Measurements from ENCODE around the gene SFMBT1.

Gene SFMBT1

GRCh38 chr3:52915294-52915693, 130.6 kb downstream of the SFMBT1 start:
- DNase-seq = no peak

GRCh38 chr3:52912885-52913731, 132.8 kb downstream of the SFMBT1 start:
- no peak for DNase-seq

- DNase-seq = no peak
Measured at GRCh38 chr3:52910823-52911222, 135.1 kb downstream of the SFMBT1 start.

DNA sequence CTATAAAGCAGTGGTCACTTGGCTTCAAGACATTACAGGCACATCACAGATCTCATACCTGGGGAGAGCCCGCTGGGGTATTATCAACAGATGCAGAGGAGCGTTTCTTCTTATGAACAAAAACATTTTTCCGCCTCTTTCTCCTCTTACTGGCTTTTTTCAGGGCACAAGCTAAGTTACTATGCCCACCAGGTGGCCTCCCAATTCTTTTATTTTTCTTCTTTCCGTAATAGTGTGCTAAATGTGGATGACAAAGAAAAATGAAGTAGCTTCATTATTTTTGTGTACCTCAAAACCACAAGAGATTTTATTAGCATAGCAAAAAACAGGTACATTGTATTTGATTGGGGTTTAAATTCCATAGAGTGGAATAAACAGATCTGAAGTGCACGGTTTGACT, 138.4 kb downstream of the SFMBT1 start:
- DNase-seq = no peak

- no peak for DNase-seq
Measured at GRCh38 chr3:52904552-52904951, 141.3 kb downstream of the SFMBT1 start.

DNA sequence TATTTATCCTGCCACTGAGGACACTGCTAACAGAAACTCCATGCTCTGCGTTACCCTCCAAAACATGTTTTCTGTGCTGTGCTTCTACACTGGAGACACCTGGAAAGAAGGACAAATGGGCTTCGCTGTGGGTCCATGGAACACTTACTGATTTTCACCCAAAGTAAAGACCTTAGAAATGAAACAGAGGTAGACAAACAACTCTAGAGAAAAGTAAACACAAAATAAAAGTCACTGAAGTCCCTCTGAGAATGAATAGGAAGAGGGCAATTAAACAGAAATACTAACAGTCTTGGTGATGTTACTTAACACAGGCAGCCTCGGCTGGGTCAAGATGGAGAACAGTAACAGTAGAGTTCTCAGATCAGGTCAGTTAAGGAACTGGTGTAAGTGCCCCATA, 141.9 kb downstream of the SFMBT1 start:
- no peak for DNase-seq

DNA sequence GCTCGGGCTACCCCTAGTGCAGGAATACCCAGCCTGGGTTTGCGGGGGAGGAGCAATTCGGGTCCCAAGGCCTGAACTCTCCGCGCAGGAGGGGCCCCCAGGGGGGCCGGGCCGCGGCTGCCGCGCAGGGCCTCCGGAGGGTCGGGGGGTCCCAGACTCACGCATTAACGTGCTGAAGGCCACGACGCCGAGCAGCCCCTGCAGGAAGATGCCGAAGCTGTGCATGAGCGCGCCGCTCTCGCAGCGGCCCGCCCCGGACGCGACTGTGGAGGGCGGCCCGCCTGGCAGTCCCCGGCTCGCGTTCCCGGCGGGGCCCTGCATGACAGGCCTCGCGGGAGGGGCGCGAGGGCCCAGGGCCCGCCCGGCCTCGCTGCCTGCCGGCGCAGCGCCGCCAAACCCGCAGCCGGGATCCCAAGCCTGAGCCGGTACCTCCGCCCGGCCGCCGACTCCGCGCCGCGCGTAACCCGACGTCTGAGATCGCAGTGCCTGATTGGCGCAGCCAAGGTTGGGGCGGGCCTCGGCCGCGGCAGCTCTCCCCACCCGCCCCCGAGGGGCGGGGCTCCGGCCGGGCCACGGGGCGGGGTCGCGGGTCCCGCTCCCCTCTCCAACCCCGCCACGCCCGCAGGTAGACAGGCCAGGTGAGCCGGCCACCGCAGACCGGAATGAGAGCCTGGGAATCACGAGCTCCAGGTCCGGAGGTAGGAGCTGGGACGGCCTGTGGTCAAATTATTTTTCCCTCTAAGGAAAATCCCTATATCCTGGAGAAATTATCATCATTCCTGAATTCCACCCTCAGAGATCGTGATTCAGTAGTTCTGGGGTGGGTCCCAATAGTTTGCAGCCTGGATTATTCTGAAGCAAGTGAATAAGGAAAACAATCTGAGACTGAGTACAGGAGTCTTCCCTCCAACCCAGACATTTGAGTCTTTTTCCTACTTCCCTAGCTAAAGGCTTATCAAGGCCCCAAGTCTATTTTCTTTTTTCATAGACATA, 148.4 kb downstream of the SFMBT1 start, which contains the start of gene STIMATE:
Gene STIMATE (minus strand): TSS at position 419 of the 993 bp plus-strand sequence. CDS start 98 bp downstream, at position 321.
- peak in 12 of 14 donors; percentile 34 to 86 (median 76) for DNase-seq

GRCh38 chr3:52896613-52897012, 149.3 kb downstream of the SFMBT1 start:
- no peak for DNase-seq

- no peak for DNase-seq
Measured at GRCh38 chr3:52896151-52896550, 149.7 kb downstream of the SFMBT1 start.

DNA sequence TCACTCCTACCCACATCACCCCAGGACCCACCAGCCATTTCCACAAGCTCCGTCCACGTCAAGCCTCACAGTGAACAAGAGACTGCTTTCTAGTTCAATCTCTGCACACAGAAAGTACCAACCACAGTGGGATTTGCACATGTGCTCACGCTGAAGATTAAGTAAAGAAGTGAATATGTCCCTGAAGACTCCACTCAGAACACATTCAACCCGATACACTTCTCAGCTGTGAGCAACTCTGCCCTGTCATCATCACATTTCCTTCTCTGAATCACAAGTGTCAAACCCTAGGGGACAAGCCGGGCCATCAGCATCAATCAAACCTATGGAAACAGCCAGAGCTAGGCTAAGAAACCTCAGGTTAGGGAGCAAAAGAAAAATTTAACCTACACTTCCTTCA, 150.5 kb downstream of the SFMBT1 start:
- DNase-seq = no peak

DNA sequence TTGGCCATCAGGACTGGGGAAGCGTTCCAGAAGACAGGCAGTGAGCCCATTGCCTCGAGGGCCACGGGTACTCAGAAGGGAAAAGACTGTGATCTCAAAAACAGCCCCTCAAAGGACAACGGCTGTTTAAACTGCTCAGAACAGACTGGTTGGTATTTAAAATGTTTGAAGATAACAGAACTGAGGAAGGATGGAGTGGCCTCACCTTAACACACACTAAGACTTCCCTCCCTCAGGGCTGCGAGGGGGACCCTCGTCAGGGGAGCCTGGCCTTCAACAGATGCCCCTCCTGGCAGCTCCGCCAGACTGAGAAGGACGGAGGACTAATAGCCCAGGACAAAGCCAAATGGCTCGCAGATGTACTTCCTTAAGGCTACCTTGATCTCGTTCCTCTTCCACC, 151.1 kb downstream of the SFMBT1 start:
- DNase-seq = no peak

DNA sequence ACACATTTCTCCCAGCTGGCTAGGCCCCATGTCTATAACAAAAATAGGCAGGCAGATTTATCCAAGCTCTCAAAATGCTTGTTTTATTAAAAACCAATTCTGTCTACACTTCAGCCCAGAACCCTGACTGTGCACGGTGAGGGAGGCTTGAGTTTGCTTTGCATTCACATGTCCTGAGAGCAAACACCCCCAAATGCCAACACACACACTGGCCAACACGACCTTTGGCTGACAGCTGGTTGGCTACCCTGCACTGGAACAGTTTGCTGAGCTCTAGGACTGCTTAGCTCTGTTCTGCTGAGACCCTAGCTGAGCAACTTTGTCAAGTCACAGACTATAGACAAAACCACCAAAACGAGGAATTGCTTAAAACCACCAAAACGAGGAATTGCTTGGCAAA, 152.2 kb downstream of the SFMBT1 start:
- DNase-seq = no peak

DNA sequence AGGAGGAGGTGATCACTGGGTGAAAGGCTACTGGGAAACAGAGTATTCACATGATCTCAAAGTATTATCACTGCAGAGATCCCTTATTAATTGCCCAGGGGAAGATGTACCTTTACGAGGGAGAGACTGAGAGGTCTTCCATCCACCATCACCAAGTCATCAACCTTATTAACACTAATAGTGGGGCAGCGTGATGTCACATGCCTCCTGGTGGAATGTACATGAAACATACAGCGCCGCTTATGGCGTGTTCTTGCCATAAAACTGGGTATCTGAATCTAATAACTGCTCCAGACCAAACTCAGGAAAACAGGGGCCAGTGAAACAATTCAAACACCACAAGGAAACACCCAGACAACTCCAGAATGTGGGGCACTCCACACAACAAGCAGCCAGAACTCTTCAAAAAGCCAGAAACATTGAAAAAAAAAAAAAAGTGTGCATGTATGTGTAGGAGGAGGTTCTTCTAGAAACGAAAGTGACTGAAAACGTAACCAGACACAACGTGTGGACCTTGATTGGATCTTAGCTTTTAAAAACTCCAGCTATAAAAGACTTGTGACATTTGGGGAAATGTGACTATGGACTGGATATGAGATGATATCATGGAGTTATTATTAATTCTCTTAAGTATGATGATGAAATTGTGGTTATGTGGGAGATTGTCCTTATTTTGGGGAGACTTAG, 153.1 kb downstream of the SFMBT1 start:
- no peak for DNase-seq

DNA sequence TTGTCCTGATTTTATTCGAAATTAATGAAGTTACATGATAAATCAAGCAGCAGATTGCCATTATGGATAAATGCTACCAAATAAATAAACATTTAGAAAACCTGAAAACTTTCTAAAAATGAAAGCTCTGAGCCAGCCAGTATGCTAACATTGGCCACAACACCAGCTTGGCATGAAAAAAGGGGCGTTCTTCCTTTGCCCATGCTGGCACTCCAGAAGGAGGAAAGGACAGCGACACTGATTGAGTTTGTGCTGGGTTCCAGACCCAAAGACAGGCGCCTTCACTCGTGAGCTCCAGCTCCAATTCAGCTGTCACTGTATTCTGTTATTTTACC, 153.6 kb downstream of the SFMBT1 start:
- no peak for DNase-seq

DNA sequence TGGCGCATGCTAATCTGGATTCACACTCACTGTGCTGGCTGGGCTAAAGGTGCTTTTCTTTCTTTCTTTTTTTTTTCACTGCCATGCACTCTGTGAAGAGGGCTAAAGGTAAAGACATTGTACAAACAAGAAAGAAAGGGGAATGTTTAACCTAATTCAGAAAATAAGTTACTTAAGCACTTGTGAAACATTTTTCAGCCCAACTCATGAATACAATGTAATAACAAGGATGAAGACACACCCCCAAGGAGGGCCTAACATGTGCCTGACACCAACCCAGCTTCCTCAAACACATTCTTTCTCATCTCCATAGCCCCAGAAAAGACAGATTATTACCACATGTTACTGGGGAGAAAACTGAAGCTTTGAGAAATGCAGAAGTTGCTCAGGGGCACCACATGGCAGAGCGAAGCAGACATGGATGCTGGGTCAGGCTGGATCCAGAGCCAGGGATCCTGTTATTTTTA, 154.2 kb downstream of the SFMBT1 start:
- no peak for DNase-seq

DNA sequence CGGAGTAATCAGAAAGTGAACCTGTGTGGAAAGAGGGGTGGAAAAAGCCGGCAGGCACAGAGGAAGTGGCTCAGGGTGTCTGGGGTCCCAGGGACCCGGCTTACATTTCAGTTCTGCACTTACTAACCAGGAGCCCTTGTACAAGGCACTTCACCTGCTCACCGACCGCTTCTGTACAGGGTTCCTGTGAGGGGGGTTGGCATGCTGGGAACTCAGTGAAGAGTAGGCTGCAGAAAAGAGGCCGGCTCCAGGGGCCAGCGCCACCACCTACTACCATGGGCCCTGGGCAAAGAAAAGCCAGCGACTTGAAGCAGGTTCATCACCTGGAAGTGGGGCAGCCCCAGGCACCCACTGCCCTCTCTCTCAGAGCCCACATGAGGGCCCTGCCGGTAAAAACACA, 154.7 kb downstream of the SFMBT1 start:
- DNase-seq = no peak

DNA sequence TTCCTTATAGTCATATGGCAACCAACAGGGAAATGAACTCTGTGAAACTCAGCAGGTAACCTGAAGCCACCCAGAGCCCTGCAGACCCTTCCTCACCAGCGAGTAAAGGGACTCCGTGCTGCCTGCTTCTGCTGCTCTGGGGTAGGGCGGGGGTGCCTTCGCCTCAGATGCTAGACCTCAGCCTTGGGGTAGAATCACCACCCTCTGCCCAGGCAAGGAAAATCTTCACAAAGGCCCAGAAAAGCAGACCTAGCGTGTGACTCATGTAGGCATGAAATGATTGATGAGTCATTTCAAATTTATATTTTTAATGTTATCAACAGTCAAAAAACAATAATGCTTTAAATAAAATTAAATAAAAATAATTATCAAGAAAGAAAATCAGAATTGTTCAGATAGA, 155.1 kb downstream of the SFMBT1 start:
- DNase-seq = no peak

DNA sequence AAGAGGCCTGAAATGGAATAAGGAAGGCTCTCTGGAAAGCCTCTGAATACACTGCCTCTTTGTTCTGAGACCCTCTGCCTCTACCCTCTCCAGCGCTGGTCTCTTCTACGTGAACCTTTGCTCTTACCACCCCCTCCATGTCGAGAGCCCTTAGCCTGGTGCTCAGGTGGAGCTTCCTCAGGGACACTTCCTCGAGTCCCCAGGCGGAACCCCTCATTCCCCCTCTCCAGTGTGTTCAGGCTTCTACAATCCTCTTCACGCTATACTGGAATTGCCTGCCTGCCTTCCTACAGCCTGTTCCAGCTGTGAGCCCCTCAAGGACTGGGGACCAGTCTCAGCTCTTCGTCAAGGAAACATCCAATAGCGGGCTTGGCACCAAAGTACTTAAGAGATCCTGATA, 156.0 kb downstream of the SFMBT1 start:
- DNase-seq = no peak

DNA sequence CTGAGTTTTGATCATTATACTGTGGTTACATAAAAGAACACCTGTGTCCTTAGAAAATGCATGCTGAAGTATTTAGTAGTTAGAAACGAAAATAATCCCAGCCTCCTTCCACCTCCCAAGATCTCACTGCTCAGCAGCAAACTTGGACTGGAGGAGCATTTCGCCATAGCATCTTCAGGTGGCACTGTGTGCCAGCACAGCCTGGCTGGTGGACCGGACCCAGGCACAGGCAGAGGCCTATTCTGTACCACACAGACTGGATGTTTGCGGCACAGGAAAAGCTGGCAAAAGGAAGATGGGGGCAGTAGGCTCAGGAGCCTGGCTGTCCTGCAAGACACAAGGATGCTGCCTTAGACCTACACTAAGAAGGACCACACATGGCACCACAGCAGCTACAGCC, 158.7 kb downstream of the SFMBT1 start:
- DNase-seq = peak in 1 of 14 donors; percentile 21

DNA sequence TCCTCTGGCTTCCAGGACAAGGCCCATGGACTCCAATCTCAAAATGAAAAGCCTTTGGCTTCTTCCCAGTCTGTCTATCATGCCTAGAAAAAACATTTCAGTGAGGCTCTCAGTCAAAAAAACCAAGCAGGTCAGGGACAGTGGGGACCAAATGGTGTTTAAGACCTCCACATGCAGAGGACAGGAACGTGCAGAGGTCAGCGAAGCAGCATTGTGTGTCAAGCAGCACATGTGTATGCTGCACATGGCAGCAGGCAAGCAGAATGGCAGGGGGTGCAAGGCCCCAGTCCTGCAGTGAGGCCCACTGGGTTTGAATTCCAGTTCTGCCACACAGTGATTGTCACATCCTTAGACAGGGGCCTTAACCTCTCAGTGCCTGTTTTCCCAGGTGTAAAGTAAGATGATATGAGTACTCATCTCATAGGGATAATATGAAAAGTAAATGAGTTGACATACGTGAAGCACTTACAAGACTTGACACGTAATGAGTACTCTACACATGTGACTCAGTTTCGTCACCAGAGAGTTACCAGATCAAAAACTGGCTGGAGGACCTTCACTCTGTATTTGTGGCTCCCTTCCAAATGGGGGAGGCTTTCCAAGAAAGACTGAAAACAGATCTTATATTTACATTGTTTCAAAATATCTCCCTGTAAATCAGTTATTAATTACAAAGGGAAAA, 159.7 kb downstream of the SFMBT1 start:
- no peak for DNase-seq

- DNase-seq = no peak
Measured at GRCh38 chr3:52882377-52882776, 163.5 kb downstream of the SFMBT1 start.

DNA sequence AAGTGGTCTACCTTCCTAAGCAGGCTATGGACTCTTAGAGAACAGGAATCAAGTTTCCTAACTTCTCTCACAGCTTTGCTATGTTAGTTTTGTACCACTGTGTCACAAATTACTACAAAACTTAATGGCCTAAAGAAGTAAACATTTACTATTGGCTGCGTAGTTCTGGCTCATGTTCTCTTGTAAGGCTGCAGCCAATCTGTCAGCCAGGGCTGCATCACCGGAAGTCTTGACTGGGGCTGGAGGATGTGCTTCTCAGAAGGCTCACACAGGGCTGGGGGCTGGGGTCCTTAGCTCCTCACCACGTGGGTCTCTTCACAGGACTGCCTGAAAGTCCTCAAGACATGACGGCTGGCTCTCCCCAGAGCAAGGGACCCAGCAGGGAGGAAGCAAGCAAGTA, 164.0 kb downstream of the SFMBT1 start:
- no peak for DNase-seq

Data from C1 segment of cervical spinal cord (tissue), 14 donors.